Adrenal gland (tissue), 12 donors: Measurements from ENCODE around the gene MED13. TPM values are rescaled to one million over a fixed set of nuclear protein-coding genes. Genes with fewer than 3 reads are reported as not detected.

Source experiments
- DNase-seq, 7 donors: peaks; one replicate each; pipeline ENCODE4 v3.0.0-alpha.2; 2019 to 2020
- H3K27ac ChIP-seq, 5 donors: fragments of 200-600 bp; sonication (generic) in 4 of 5; 1 replicate in 3 of 5; 2 replicates in 2 of 5; pipeline versions ENCODE4 v1.5.1 to v1.8.0; 2016 to 2020; ENCODE audit warnings: mild to moderate bottlenecking in 1 of 5
- H3K27me3 ChIP-seq: fragments of 200-600 bp; 2 replicates; pipeline ENCODE4 v1.8.0; 2021
- H3K36me3 ChIP-seq, 2 donors: fragments of 200-600 bp; replicated peaks in 1 of 2; 1 replicate in 1 of 2; 2 replicates in 1 of 2; pipeline versions ENCODE4 v1.5.1 to v1.8.0; 2018 to 2022
- H3K4me1 ChIP-seq, 2 donors: fragments of 200-600 bp; replicated peaks in 1 of 2; 1 replicate in 1 of 2; 2 replicates in 1 of 2; pipeline versions ENCODE4 v1.5.1 to v1.8.0; 2018 to 2021
- H3K4me3 ChIP-seq, 4 donors: fragments of 200-600 bp; sonication (generic) in 3 of 4; one replicate each; pipeline ENCODE4 v1.5.1; 2016 to 2018
- H3K9me3 ChIP-seq, 3 donors: fragments of 200-600 bp; sonication (generic) in 1 of 3; replicated peaks in 1 of 3; 1 replicate in 2 of 3; 2 replicates in 1 of 3; pipeline versions ENCODE4 v1.5.1 to v1.8.0; 2016 to 2021
- CTCF ChIP-seq, 6 experiments: fragments of 450-650 bp in 4 of 6; fragments of 200-600 bp in 2 of 6; sonication (generic) in 1 of 6; IDR thresholded peaks; 1 replicate in 5 of 6; 2 replicates in 1 of 6; pipeline versions ENCODE4 v1.5.1 to v1.8.0; 2016 to 2021; ENCODE audit warnings: antibody characterized with exemption in 6 of 6, mild to moderate bottlenecking in 2 of 6, moderate library complexity in 1 of 6
- POLR2A ChIP-seq, 2 donors: fragments of 450-650 bp; IDR thresholded peaks; one replicate each; pipeline ENCODE4 v1.6.1; 2017; ENCODE audit warnings: antibody characterized with exemption in 2 of 2, mild to moderate bottlenecking in 2 of 2, moderate library complexity in 1 of 2
- WGBS, 4 donors: extraction: QIAGEN DNeasy Blood & Tissue Kit in 2 of 4; methylation state at CpG; one replicate each; pipeline versions ENCODE4 v1.1.5 to v1.1.7; 2013 to 2017; 5-methylcytosine and 5-hydroxymethylcytosine counted together
- intact Hi-C, 2 donors: fragments of 100-400 bp; cut with DNase I; formaldehyde crosslinking; loops; one replicate each; pipeline versions ENCODE4 v1.14.1 to v1.15.0; 2022 to 2023
- polyA plus RNA-seq, 3 donors: library from polyadenylated mRNA; stranded (reverse); fragments of 200-250 nt in 2 of 3; fragments of 350-450 nt in 1 of 3; fragmentation: Illumina TruSeq in 1 of 3; extraction: RNeasy Lipid Tissue Mini Kit (QIAGEN cat#74804) in 1 of 3; gene quantifications; one replicate each; pipeline ENCODE4 v1.2.3, GENCODE V29; 2013 to 2014
- total RNA-seq, 9 donors: library from RNA; depleted of rRNA in 4 of 9; stranded (reverse); fragments of >200 nt in 4 of 9; fragments of 120-200 nt in 1 of 9; fragmentation: NEBNext Ultra II Directional in 1 of 9; extraction: Animal tissue kit (Norgen Biotek cat#: 25700) in 1 of 9; gene quantifications; one replicate each; pipeline versions ENCODE4 v1.1.0 to v1.2.4, GENCODE V29; 2013 to 2023
- donor health status: healthy with polysubstance abuse.
- donor health status: Bipolar disorder and iron deficiency.
- donor health status: DM: yes; HTN: yes; CAD: no.
- donor health status: DM: no; HTN: no; CAD: no.
- donor health status: DM: no; HTN: no; CAD: no.
- donor health status: DM: yes; HTN: yes; CAD: no.

MED13 gene
- total and polyA plus RNA-seq, 12 donors = 8.2 to 62.3 (median 51.8) TPM

GRCh38 chr17:62099532-62099931, 34.5 kb upstream of the MED13 start:
- TF ChIP-seq POLR2A (IDR thresholded peaks at IDR 0.05) (no peak), CTCF (IDR thresholded peaks at IDR 0.05) (no peak)
- no peaks in the 10 kb centered on the region for H3K4me1 ChIP-seq
- H3K4me3 ChIP-seq = no peak overlapping the region
- H3K27ac ChIP-seq = no peak overlapping the region
- H3K36me3 ChIP-seq = no peaks in the 10 kb centered on the region
- no peaks in the 10 kb centered on the region for H3K27me3 ChIP-seq
- DNase-seq = no peak
- 83 to 92% (median 87%) methylated on average over 2 of the region's 2 CpGs for WGBS, 4 donors
- intact Hi-C loops = no loop called here
- H3K9me3 ChIP-seq = no peaks in the 10 kb centered on the region

- WGBS, 4 donors = 73 to 92% (median 81%) methylated on average over 4 of the region's 4 CpGs
- TF ChIP-seq CTCF (IDR thresholded peaks at IDR 0.05) (no peak), POLR2A (IDR thresholded peaks at IDR 0.05) (no peak)
- no peaks in the 10 kb centered on the region for H3K36me3 ChIP-seq
- no peak overlapping the region for H3K4me3 ChIP-seq
- intact Hi-C loops = no loop called here
- no peaks in the 10 kb centered on the region for H3K27me3 ChIP-seq
- peaks cover 3 to 7% of the 10 kb centered on the region in 2 donors for H3K4me1 ChIP-seq
- H3K9me3 ChIP-seq = no peaks in the 10 kb centered on the region
- no peak overlapping the region for H3K27ac ChIP-seq
- no peak for DNase-seq
Measured at GRCh38 chr17:62098623-62099231, 33.6 kb upstream of the MED13 start.

- intact Hi-C loops = no loop called here
- 86 to 100% (median 94%) methylated on average over 3 of the region's 3 CpGs for WGBS, 4 donors
- DNase-seq = no peak
- Histone ChIP-seq H3K36me3 (no peaks in the 10 kb centered on the region), H3K27ac (no peak overlapping the region), H3K4me3 (no peak overlapping the region), H3K9me3 (no peaks in the 10 kb centered on the region), H3K27me3 (no peaks in the 10 kb centered on the region), H3K4me1 (peaks cover 5 to 16% of the 10 kb centered on the region in 2 donors)
- TF ChIP-seq POLR2A (IDR thresholded peaks at IDR 0.05) (no peak), CTCF (IDR thresholded peaks at IDR 0.05) (no peak)
Measured at GRCh38 chr17:62096401-62096670, 31.3 kb upstream of the MED13 start.

GRCh38 chr17:62094175-62094574, 29.1 kb upstream of the MED13 start:
- Histone ChIP-seq H3K36me3 (no peaks in the 10 kb centered on the region), H3K27me3 (no peaks in the 10 kb centered on the region), H3K4me1 (peaks cover 5 to 16% of the 10 kb centered on the region in 2 donors), H3K27ac (peak overlapping the region in 2 of 5 donors; percentile 10 to 50), H3K9me3 (no peaks in the 10 kb centered on the region), H3K4me3 (no peak overlapping the region)
- no peak for TF ChIP-seq CTCF (IDR thresholded peaks at IDR 0.05)
- no peak for TF ChIP-seq POLR2A (IDR thresholded peaks at IDR 0.05)
- DNase-seq = peak in 3 of 7 donors; percentile 7 to 17 (median 14)
- intact Hi-C loops = no loop called here
- WGBS, 4 donors = 0 to 43% (median 30%) methylated on average over 2 of the region's 2 CpGs
